GM19043 (cell line): ENCODE measurements around the gene SIPA1L3.

Experiments
- ATAC-seq: cut with Tn5 transposase; IDR thresholded peaks from one replicate; pipeline ENCODE4 v1.9.1; 2021; ENCODE audit warnings: low read depth; ENCODE audit not compliant: unreplicated experiment

Gene SIPA1L3

DNA sequence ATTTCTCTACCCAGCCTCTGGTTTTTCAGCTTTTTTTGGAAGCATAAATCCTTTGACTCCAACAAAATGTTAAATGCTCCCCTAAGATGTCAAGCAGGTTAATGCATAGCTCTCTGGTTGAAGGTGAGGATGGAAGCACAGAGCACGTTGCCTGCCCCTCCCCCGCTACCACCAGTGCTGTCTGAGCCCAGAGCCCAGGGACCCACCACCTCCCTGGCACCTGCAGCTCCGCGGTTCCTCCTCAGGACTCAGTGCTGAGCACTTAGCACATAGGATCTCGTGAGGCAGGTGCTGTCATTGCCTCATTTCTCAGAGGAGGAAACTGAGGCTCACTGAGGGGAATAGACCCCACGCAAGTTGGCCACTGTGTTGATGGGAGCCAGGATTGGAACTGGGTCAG lies 268.4 kb downstream of the SIPA1L3 start:
- ATAC-seq, result no peak

DNA sequence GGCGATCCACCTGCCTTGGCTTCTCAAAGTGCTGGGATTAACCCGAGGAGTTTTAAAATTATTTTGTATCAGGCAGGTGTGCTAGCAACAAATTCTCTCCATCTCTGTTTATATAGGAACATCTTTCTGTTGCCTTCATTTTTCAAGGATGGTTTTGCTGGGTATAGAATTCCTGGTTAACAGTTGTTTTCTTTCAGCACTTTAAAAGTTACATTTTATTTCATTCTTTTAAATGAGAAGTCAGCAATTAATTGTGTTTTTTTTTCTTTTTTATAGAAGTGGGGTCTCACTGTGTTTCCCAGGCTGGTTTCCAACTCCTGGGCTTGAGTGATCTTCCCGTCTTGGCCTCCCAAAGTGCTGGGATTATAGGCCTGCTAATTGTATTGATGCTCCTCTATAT lies 273.1 kb downstream of the SIPA1L3 start:
- no peak for ATAC-seq

GRCh38 chr19:38182536-38183210 lies 275.7 kb downstream of the SIPA1L3 start:
- ATAC-seq, result no peak

DNA sequence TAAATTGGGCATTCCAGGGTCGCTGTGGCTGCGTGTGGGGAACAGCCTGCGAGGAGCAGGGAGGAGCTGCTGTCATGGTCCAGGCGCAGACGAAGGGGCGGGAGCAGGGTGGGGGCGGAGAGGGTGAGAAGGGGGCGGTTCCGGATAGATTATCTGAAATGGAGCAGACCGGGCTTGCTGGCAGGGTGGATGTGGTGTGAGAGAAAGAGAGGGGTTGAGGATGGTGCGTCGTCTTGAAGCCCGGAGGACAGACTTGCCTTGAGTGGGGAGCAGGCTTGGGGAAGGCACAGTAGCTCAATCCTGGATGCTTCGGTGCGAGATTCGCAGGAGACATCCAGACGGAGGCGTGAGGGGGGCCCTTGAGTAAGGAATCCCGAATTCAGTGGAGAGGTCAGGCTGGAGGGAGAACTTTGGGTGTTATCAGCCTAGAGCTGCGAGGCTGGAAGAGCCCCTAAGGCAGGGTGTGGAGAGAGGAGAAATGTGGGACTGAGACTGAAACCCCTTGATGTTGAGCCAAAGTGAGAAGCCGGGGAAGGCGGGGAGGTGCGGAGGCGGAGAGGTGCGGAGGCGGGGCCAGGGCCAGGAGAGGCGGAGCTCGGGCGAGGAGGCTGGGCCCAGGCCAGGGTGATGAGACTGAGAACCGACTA lies 276.4 kb downstream of the SIPA1L3 start:
- ATAC-seq, result no peak

GRCh38 chr19:38184815-38185214 lies 277.8 kb downstream of the SIPA1L3 start:
- no peak for ATAC-seq

DNA sequence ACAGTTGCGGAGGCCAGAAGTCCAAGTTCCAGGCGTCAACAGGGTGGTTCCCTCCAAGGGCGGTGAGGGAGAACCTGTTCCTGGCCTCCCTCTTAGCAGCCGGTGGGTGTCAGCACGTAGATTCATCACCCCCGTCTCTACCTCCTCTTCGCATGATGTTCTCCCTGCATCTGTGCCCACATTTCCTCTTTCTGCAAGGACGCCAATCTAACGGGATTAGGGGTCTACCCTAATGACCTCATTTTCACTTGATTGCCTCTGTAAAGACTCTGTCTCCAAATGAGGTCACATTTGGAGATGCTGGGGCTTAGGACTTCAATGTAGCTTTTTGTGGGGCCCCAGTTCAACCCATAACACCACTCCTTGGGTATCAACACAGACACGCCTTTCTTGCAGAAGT lies 278.6 kb downstream of the SIPA1L3 start:
- no peak for ATAC-seq

DNA sequence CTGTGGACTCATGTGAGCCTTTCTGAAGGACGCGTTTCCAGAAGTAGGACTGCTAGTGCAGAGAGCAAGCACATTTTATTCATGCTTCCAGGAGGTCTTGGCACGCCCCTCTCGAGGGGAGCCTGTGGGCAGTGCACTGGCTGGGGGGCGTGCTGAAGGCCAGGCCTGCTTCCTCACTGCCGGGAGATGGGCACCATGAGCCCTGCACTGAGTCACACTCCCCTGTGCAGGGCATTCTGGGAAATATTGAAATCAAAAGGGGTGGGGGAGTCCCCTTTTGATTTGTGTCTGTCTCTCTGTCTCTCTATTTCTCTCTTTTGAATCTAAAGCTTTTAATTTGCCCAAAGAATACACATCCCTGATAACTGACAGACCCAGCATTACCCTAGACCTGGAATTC lies 283.1 kb downstream of the SIPA1L3 start:
- no peak for ATAC-seq

DNA sequence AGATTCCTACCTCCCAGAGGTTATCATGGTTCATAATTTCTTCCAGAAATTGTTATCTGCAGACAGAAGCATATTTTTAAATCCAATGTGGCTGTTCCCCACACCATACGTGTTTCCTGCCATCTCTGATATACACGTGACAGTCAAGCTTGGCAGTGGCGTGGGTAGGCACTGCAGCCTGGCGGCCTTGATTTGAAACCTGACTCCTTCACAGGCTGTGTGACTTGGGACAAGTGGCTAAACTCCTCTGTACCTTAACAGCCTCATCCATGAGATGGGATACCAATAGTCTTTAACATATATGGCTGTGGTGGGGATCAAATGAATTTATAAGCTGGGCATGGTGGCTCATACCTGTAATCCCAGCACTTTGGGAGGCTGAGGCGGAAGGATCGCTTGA lies 283.8 kb downstream of the SIPA1L3 start:
- ATAC-seq, result no peak

DNA sequence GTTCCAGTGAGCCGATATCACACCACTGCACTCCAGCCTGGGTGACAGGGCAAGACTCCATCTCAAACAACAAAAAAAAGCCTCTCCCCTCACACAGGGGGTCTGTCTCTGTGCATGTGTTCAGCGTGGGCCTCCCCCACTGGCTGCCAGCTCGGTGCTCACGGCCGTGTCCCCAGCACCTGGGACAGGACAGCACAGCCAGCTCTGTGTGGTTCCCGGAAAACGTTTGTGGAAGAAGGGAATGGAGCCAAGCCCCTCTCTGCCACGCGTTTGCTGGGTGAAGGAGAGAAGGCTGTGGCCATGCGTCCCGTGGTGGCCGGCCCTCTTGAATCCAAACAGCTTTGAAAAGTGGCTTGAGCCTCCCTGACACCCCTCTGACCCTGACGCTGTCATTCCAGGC lies 284.7 kb downstream of the SIPA1L3 start:
- ATAC-seq, result no peak

GRCh38 chr19:38193445-38193844 lies 286.4 kb downstream of the SIPA1L3 start:
- no peak for ATAC-seq

DNA sequence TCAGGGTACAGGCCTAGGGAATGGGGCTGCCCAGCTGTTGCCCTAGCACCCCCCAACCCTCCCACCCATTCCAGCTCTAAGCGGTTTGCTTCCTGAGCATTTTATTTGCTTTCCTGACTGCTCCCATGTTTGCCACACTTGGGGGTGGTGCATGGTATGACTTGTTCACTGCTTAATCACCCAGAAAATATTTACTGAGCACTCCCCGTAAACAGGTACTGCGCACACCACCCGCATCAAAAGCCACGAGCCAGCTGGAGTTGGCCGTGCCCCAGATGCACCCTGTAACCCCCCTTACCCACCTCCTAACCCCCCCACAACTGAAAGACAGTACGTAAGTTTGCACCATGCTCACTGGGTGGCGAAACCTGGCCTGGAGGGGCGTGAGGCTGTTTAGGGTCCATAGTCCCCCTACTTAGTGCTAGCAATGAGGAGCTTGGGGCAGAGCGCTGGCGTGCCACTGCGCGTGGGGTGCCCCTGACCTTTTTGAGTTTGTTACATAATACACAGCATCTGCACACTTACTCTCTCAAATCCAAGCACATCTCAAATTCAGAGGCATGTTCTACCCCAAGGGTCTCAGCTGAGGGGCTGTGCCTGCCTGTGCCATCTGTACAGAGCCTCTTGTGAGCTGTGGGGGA lies 287.2 kb downstream of the SIPA1L3 start:
- no peak for ATAC-seq

GRCh38 chr19:38195237-38195636 lies 288.2 kb downstream of the SIPA1L3 start:
- no peak for ATAC-seq

DNA sequence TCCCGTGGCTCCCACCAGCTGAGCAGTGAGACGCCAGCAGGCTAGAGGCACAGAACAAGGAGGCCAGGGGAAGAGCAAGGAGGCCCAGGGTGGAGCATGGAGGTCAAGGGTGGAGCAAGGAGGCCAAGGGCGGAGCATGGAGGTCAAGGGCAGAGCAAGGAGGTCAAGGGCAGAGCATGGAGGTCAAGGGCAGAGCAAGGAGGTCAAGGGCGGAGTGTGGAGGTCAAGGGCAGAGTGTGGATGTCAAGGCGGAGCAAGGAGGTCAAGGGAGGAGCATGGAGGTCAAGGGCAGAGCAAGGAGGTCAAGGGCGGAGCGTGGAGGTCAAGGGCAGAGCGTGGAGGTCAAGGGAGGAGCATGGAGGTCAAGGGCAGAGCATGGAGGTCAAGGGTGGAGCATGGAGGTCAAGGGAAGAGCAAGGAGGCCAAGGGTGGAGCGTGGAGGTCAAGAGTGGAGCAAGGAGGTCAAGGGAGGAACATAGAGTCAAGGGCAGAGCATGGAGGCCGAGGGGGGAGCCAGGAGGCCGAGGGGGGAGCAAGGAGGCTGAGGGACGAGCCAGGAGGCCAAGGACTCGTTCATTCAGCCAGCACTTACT lies 289.3 kb downstream of the SIPA1L3 start:
- no peak for ATAC-seq

GRCh38 chr19:38196948-38197656 lies 290.1 kb downstream of the SIPA1L3 start:
- ATAC-seq, result no peak

- no peak for ATAC-seq
Observed at GRCh38 chr19:38197937-38198704, 291.1 kb downstream of the SIPA1L3 start.

- no peak for ATAC-seq
Observed at GRCh38 chr19:38199340-38199739, 292.3 kb downstream of the SIPA1L3 start.

GRCh38 chr19:38201731-38202130 lies 294.7 kb downstream of the SIPA1L3 start:
- no peak for ATAC-seq

GRCh38 chr19:38202504-38202903 lies 295.5 kb downstream of the SIPA1L3 start:
- no peak for ATAC-seq

DNA sequence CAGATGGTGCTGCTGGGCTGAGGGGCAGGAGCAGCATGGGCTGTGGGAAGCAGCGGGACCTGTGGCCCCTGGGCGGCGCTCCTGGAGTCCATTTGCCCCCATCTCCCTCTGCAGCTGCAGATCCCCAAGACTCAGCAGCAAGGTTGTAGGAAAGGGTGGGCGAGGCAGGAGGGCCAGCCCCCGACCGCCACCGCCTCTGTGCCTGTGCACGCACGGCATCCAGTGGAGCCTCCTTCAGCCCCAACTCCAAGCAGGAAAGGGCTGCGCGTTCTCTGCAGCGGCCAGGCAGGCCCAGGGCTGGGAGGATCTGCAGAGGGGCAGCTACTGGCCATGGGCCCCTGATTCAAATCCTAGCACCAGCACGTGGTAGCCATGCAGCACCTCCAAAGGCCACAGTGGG lies 296.2 kb downstream of the SIPA1L3 start:
- ATAC-seq, result no peak

DNA sequence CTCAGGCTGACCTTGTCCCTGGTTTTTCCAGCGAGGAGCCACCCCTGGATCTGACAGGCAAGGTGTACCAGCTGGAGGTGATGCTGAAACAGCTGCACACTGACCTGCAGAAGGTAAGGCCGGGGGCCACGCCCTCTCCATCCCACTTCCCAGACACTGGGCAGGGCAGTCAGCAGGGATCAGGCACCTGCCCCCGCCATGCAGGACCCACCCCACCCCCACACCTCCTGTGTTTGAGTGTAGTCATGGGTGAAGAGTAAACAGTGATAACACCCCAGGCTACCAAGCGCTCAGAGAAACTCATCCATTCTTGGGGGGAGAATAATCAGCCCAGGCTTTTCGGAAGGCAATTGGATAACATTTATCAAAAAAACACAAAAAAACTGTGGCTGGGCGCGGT lies 297.1 kb downstream of the SIPA1L3 start:
- no peak for ATAC-seq
